ENCODE results near the gene LSR. TPM values are rescaled to one million over a fixed set of nuclear protein-coding genes. Genes with fewer than 3 reads are reported as not detected.
"Not testable (repeated sequence)": the region's sequence is repeated elsewhere in the genome, so short reads cannot be mapped to it uniquely, and the experiment has no call there.

The LSR gene
- total RNA-seq, 1 donor from 2014 or later: 6.8 TPM

- intact Hi-C loops (cut with DNase I): no loop called here
- ATAC-seq (no peak), DNase-seq (ENCODE audit: missing footprints) (no peak)
Observed at GRCh38 chr19:35232912-35233311, 15.9 kb upstream of the LSR start.

- intact Hi-C loops (cut with DNase I): no loop called here
- ATAC-seq: no peak
- DNase-seq (ENCODE audit: missing footprints): no peak
Observed at GRCh38 chr19:35236638-35237400, 12.0 kb upstream of the LSR start.

- ATAC-seq; DNase-seq (ENCODE audit: missing footprints); intact Hi-C loops (cut with DNase I): not testable (repeated sequence)
Observed at GRCh38 chr19:35239597-35239996, 9.2 kb upstream of the LSR start.

GRCh38 chr19:35240327-35240726 lies 8.5 kb upstream of the LSR start:
- intact Hi-C loops (cut with DNase I): no loop called here
- DNase-seq (ENCODE audit: missing footprints) (no peak), ATAC-seq (no peak)

- DNase-seq (ENCODE audit: missing footprints) (no peak), ATAC-seq (no peak)
- intact Hi-C loops (cut with DNase I): no loop called here
Observed at GRCh38 chr19:35241417-35241816, 7.4 kb upstream of the LSR start.

- ATAC-seq: no peak
- no peak for DNase-seq (ENCODE audit: missing footprints)
- intact Hi-C loops (cut with DNase I): no loop called here
Observed at GRCh38 chr19:35246466-35247092, 2.2 kb upstream of the LSR start.

- intact Hi-C loops (cut with DNase I): no loop called here
- DNase-seq (ENCODE audit: missing footprints): peak; percentile 34
- ATAC-seq: peak; percentile 49
Observed at GRCh38 chr19:35247526-35248309, 1.1 kb upstream of the LSR start.

GRCh38 chr19:35249146-35249847 lies 495 bp downstream of the LSR start:
- intact Hi-C loops (cut with DNase I): no loop called here
- DNase-seq (ENCODE audit: missing footprints) (no peak), ATAC-seq (no peak)

GRCh38 chr19:35249848-35250711 lies 1.3 kb downstream of the LSR start:
- DNase-seq (ENCODE audit: missing footprints) (peak; percentile 35), ATAC-seq (no peak)
- intact Hi-C loops (cut with DNase I): no loop called here

GRCh38 chr19:35251456-35251855 lies 2.7 kb downstream of the LSR start:
- DNase-seq (ENCODE audit: missing footprints) (no peak), ATAC-seq (no peak)
- intact Hi-C loops (cut with DNase I): no loop called here

- ATAC-seq (no peak), DNase-seq (ENCODE audit: missing footprints) (no peak)
- intact Hi-C loops (cut with DNase I): no loop called here
Observed at GRCh38 chr19:35253316-35254286, 4.8 kb downstream of the LSR start.

- intact Hi-C loops (cut with DNase I): no loop called here
- DNase-seq (ENCODE audit: missing footprints) (no peak), ATAC-seq (no peak)
Observed at GRCh38 chr19:35254341-35255297, 5.8 kb downstream of the LSR start.

GRCh38 chr19:35256566-35256965 lies 7.8 kb downstream of the LSR start:
- no peak for ATAC-seq
- DNase-seq (ENCODE audit: missing footprints): no peak
- intact Hi-C loops (cut with DNase I): no loop called here

- DNase-seq (ENCODE audit: missing footprints) (no peak), ATAC-seq (no peak)
- intact Hi-C loops (cut with DNase I): no loop called here
Observed at GRCh38 chr19:35257113-35257461, 8.3 kb downstream of the LSR start.

- intact Hi-C loops (cut with DNase I): loop anchor here (10.0 kb wide), 1 partner anchor 216 kb away; the partner anchor contains the start of gene HPN
- ATAC-seq: no peak
- peak; percentile 20 for DNase-seq (ENCODE audit: missing footprints)
Observed at GRCh38 chr19:35260694-35261304, 12.0 kb downstream of the LSR start.
